GM21447 (cell line): ENCODE data around the gene C17orf67.
"Not testable (repeated sequence)": the region's sequence is repeated elsewhere in the genome, so short reads cannot be mapped to it uniquely, and the experiment has no call there.

Source experiments
- ATAC-seq: cut with Tn5 transposase; IDR thresholded peaks from one replicate; pipeline ENCODE4 v1.9.1; 2021; ENCODE audit not compliant: unreplicated experiment

Gene C17orf67

GRCh38 chr17:56778898-56779297, 54.8 kb downstream of the C17orf67 start:
- no peak for ATAC-seq

- no peak for ATAC-seq
Observed at GRCh38 chr17:56777859-56778258, 55.9 kb downstream of the C17orf67 start.

- no peak for ATAC-seq
Observed at GRCh38 chr17:56774650-56775049, 59.1 kb downstream of the C17orf67 start.

GRCh38 chr17:56773124-56773523, 60.6 kb downstream of the C17orf67 start:
- no peak for ATAC-seq

GRCh38 chr17:56772442-56772841, 61.3 kb downstream of the C17orf67 start:
- no peak for ATAC-seq

GRCh38 chr17:56771975-56772374, 61.7 kb downstream of the C17orf67 start:
- no peak for ATAC-seq

- ATAC-seq, result no peak
Observed at GRCh38 chr17:56771563-56771962, 62.2 kb downstream of the C17orf67 start.

- ATAC-seq, result no peak
Observed at GRCh38 chr17:56770427-56770826, 63.3 kb downstream of the C17orf67 start.

- no peak for ATAC-seq
Observed at GRCh38 chr17:56765449-56765848, 68.3 kb downstream of the C17orf67 start.

GRCh38 chr17:56762988-56763387, 70.7 kb downstream of the C17orf67 start:
- no peak for ATAC-seq

GRCh38 chr17:56762144-56762543, 71.6 kb downstream of the C17orf67 start:
- ATAC-seq, result no peak

- ATAC-seq, result no peak
Observed at GRCh38 chr17:56761387-56761786, 72.3 kb downstream of the C17orf67 start.

- ATAC-seq, result not testable (repeated sequence)
Observed at GRCh38 chr17:56757611-56758010, 76.1 kb downstream of the C17orf67 start.

GRCh38 chr17:56756536-56756935, 77.2 kb downstream of the C17orf67 start:
- ATAC-seq, result no peak

GRCh38 chr17:56755310-56755709, 78.4 kb downstream of the C17orf67 start:
- no peak for ATAC-seq

GRCh38 chr17:56754523-56755208, 79.1 kb downstream of the C17orf67 start:
- no peak for ATAC-seq

GRCh38 chr17:56752263-56752836, 81.4 kb downstream of the C17orf67 start:
- no peak for ATAC-seq

- ATAC-seq, result no peak
Observed at GRCh38 chr17:56751145-56751738, 82.5 kb downstream of the C17orf67 start.

- ATAC-seq, result no peak
Observed at GRCh38 chr17:56744721-56745120, 89.0 kb downstream of the C17orf67 start.

- no peak for ATAC-seq
Observed at GRCh38 chr17:56742601-56743000, 91.1 kb downstream of the C17orf67 start.
